OCI-LY3 (cell line): Measurements from ENCODE around the gene KLF5.

ENCODE experiments used
- H2AFZ ChIP-seq: fragments of 200-600, 300-600 bp; shearing (Covaris generic); 2 replicates; pipeline ENCODE4 v1.6.0; 2014; ENCODE audit warnings: antibody characterized with exemption, low read depth, low read length
- H3K27ac ChIP-seq: fragments of 200-600, 300-600 bp; sonication (generic); 2 replicates; pipeline ENCODE4 v1.5.1; 2014; ENCODE audit warnings: mild to moderate bottlenecking, low read length, moderate library complexity, mixed read lengths
- H3K27me3 ChIP-seq: fragments of 200-600, 300-600 bp; sonication (generic); 2 replicates; pipeline ENCODE4 v1.6.1; 2014; ENCODE audit warnings: low read depth, low read length, mixed read lengths
- H3K36me3 ChIP-seq: fragments of 200-600, 300-600 bp; sonication (generic); replicated peaks from 2 replicates; pipeline ENCODE3; 2014; ENCODE audit warnings: low read depth, low read length, mixed read lengths
- H3K4me1 ChIP-seq: fragments of 300-600, 200-600 bp; sonication (generic); 2 replicates; pipeline ENCODE4 v1.6.1; 2014; ENCODE audit warnings: low read length, mixed read lengths
- H3K4me2 ChIP-seq: fragments of 200-600, 300-600 bp; sonication (generic); 2 replicates; pipeline ENCODE4 v1.6.1; 2014; ENCODE audit warnings: low read length, mixed read lengths
- H3K4me3 ChIP-seq: fragments of 300-600, 200-600 bp; sonication (generic); 2 replicates; pipeline ENCODE4 v1.5.1; 2014; ENCODE audit warnings: antibody characterized with exemption, mild to moderate bottlenecking, low read length, moderate library complexity
- H3K79me2 ChIP-seq: fragments of 300-600, 200-600 bp; shearing (Covaris generic); 2 replicates; pipeline ENCODE4 v1.6.1; 2014; ENCODE audit warnings: mild to moderate bottlenecking, low read length, mixed read lengths
- H3K9ac ChIP-seq: fragments of 300-600, 200-600 bp; shearing (Covaris generic); 2 replicates; pipeline ENCODE4 v1.6.0; 2014; ENCODE audit warnings: mild to moderate bottlenecking, low read length, moderate library complexity
- H3K9me3 ChIP-seq: fragments of 200-600, 300-600 bp; shearing (Covaris generic); 2 replicates; pipeline ENCODE4 v1.6.1; 2014; ENCODE audit warnings: low read length, mixed read lengths; ENCODE audit not compliant: insufficient read depth
- H4K20me1 ChIP-seq: fragments of 200-600, 300-600 bp; sonication (generic); 2 replicates; pipeline ENCODE4 v1.6.1; 2016; ENCODE audit warnings: low read length, mixed read lengths; ENCODE audit not compliant: insufficient read depth
- CTCF ChIP-seq: fragments of 200-600, 300-600 bp; sonication (generic); IDR thresholded peaks from 2 replicates; pipeline ENCODE4 v1.5.1; 2014; ENCODE audit warnings: antibody characterized with exemption, low read length, low read depth
- EZH2phosphoT487 ChIP-seq: fragments of 200-600 bp; shearing (Covaris generic); IDR thresholded peaks from 2 replicates; pipeline ENCODE4 v1.6.1; 2018; ENCODE audit warnings: antibody characterized with exemption, mixed run types, low read depth

The KLF5 gene

DNA sequence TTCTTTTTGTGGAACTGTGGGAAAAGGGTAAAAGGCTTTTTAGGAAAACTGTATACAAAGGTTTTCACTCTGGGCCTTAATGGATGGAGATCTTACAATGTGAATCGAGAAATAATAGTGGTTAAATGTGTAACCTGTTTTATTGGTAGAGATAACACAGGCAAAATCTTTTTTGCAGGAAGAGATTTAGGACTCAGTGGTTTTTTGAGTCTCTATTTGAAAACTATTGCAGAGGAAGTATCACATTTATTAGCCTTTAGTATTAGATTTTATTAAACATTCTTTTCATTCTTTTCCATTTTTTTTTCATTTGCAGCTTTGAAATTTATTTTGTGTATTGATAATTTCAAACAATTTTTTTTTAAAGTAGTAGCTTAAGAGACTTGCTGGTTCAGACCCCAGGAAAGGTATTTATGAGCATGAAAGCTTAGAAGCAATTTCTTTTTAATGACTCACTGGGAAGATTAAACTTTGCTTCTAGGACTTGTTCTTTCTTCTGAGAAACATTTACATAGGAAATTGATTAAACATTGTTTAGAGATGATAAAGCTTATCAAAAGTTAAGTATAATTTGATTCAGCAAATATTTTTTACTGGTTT, 10.5 kb downstream of the KLF5 start:
- Histone ChIP-seq H3K4me1 (peaks cover 5% of the 10 kb centered on the region; the same call in 1 of the 2 replicates), H3K9me3 (no peaks in the 10 kb centered on the region), H2AFZ (no peak overlapping the region), H4K20me1 (no peaks in the 10 kb centered on the region), H3K27me3 (no peaks in the 10 kb centered on the region), H3K36me3 (no peaks in the 10 kb centered on the region), H3K4me2 (no peak overlapping the region), H3K79me2 (no peaks in the 10 kb centered on the region), H3K4me3 (no peak overlapping the region), H3K9ac (no peak overlapping the region), H3K27ac (no peak overlapping the region)
- TF ChIP-seq CTCF (no peak), EZH2phosphoT487 (no peak)

GRCh38 chr13:73070451-73071098, 11.8 kb downstream of the KLF5 start:
- Histone ChIP-seq H3K4me2 (no peak overlapping the region), H3K4me3 (no peak overlapping the region), H3K9me3 (no peaks in the 10 kb centered on the region), H3K79me2 (no peaks in the 10 kb centered on the region), H2AFZ (no peak overlapping the region), H4K20me1 (no peaks in the 10 kb centered on the region), H3K4me1 (peaks cover 5% of the 10 kb centered on the region; the same call in 1 of the 2 replicates), H3K27me3 (no peaks in the 10 kb centered on the region), H3K27ac (no peak overlapping the region), H3K9ac (no peak overlapping the region), H3K36me3 (no peaks in the 10 kb centered on the region)
- TF ChIP-seq CTCF (no peak), EZH2phosphoT487 (no peak)

DNA sequence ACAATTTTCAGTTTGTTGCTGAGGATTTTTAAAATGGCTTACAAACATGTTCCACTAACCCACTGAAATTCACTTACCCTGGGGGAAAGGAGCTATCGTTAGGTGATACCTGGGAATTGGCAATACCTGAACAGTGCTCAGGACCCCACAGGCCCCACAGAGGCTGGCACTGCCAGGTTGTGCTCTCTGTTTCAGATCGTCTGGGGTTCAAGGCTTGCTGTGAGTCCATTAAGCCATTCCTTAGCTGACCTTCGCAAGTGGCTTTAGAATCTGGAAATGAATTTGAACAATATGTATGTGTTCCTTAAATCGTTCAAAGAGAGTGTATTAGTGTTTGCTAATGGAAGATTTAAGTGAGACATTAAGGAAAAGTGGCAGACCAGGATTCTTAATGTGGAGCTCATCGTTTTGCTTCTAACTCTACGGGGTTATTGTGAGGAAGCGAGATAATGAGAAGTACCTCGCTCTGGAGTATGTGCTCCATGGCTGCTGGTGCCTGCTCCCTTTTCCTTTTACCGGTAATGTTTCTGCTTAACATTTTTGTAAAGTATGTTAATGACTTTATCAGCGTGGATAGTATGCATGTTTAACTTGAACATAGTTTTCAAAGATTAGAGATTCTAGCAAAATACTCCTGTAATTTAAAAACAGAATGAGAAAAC, 13.6 kb downstream of the KLF5 start:
- Histone ChIP-seq H2AFZ (no peak overlapping the region), H4K20me1 (no peaks in the 10 kb centered on the region), H3K36me3 (no peaks in the 10 kb centered on the region), H3K9me3 (no peaks in the 10 kb centered on the region), H3K79me2 (no peaks in the 10 kb centered on the region), H3K4me2 (no peak overlapping the region), H3K4me1 (peaks cover 5% of the 10 kb centered on the region; the same call in 1 of the 2 replicates), H3K4me3 (no peak overlapping the region), H3K9ac (no peak overlapping the region), H3K27ac (no peak overlapping the region), H3K27me3 (no peaks in the 10 kb centered on the region)
- TF ChIP-seq EZH2phosphoT487, result no peak
- no peak for TF ChIP-seq CTCF

GRCh38 chr13:73073050-73073449, 14.2 kb downstream of the KLF5 start:
- Histone ChIP-seq H2AFZ (no peak overlapping the region), H3K4me3 (no peak overlapping the region), H3K36me3 (no peaks in the 10 kb centered on the region), H3K4me1 (peaks cover 5% of the 10 kb centered on the region; the same call in 1 of the 2 replicates), H3K9ac (no peak overlapping the region), H3K4me2 (no peak overlapping the region), H3K79me2 (no peaks in the 10 kb centered on the region), H4K20me1 (no peaks in the 10 kb centered on the region), H3K27ac (no peak overlapping the region), H3K27me3 (no peaks in the 10 kb centered on the region), H3K9me3 (no peaks in the 10 kb centered on the region)
- TF ChIP-seq EZH2phosphoT487 (no peak), CTCF (no peak)
